HG03064 (cell line): ENCODE measurements around the gene DOCK4.

Experiments
- ATAC-seq: cut with Tn5 transposase; IDR thresholded peaks from one replicate; pipeline ENCODE4 v1.9.1; 2021; ENCODE audit warnings: low read depth; ENCODE audit not compliant: unreplicated experiment

Gene DOCK4

GRCh38 chr7:111802194-111802772, 403.9 kb downstream of the DOCK4 start:
- no peak for ATAC-seq

- ATAC-seq: no peak
Measured at GRCh38 chr7:111801277-111801676, 404.9 kb downstream of the DOCK4 start.

DNA sequence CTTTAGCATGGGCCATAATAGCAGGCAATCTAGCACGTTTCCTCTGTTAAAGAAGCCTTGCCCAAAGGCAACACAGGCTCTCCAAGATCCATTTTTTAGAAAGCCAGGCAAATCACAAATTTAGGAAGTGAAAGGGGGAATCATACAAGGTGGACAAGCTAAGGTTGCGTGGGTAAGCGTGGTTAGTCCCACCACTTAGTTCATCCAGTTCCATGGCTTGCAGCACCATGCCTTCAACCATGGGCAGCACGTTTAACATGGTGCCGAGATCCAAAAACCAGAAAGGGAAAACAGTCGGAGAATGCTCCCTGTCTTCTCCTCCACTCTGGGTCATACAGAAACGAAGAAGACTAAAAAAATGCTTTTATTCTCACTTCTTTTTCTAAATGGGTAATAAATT, 409.5 kb downstream of the DOCK4 start:
- no peak for ATAC-seq

GRCh38 chr7:111789870-111790269, 416.3 kb downstream of the DOCK4 start:
- no peak for ATAC-seq

DNA sequence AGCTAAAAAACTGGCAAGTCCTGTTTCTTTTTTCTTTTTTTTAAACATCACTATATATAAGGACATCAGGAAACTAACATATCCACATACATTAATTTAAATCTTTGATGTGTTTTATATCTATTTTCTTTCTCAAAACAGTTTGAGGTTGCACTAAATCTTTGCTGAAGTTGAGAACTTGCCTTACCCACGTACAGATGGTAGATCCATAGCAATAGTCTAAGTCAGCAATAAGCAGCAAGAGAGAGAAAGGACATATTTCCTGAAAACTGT, 417.2 kb downstream of the DOCK4 start:
- ATAC-seq: no peak

DNA sequence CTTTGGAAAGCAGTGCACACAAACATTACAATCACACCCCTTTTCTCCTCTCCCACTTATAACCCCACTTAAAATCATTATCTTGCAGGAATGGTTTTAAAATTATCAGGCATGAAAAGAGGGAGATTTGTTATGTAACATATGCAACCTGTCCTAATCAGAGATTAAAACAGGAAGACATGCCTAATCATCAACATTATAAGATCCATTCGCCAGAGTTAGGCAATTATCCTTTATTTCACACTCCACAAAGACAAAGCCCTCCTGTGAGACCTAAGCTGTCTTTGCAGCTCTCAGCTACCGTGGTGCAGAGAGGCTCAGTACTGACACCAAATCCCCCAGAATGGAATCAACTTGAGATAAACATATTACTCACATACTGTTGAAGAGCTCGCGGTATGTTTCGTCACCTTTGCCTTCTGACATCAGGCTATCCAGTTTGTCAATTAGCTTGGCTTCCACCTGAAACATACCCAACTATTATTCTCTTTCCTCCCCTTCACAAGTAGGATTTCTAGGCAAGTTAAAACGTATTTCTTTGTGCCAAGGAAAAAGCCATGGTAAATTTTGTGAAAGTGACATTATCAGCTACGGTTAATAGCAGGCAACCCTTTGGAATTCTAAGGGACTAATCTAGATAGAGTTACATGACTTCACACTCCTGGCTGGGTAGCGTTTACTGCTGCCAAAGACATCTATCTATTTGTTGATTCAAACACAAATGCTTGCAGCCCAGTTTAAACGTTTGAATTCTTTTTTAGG, 417.7 kb downstream of the DOCK4 start:
- ATAC-seq: no peak

GRCh38 chr7:111787741-111788140, 418.5 kb downstream of the DOCK4 start:
- ATAC-seq: no peak

DNA sequence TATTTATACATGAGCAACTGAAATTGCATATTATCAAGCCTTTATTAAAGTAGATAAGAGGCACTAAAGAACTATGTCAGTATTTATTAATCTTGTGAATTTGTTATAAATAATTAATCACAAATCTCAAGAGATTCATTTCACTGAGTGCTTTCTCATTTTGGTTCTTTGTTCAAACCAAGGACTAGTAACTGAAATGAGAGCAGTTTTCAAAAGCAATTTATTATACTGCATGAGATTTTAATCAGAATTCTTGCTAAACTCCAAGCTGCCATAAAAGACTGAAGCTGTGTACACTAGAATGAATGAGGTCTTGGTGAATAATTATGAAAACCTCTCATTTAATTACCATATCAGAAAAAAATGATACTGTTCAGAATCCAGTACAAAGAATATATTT, 419.1 kb downstream of the DOCK4 start:
- ATAC-seq: no peak

DNA sequence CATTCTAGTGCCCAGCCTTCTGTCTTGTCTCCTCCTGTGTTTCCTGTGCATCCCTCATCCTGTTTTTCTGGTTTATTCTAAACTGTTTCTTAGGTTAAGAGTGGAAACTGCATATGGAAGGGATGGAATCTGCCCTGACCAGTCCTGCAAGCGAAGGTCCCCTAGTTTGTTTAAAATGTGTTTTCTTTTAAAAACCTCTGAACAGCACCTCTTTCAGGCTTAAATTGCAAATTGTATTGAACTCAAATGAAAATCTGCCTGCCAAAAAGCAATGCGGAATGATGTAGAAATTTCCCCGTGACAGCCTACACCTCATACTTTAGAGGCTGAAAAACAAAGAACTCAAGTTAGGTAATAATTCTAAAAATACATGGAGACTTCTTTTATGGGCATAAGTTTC, 421.1 kb downstream of the DOCK4 start:
- ATAC-seq: no peak

DNA sequence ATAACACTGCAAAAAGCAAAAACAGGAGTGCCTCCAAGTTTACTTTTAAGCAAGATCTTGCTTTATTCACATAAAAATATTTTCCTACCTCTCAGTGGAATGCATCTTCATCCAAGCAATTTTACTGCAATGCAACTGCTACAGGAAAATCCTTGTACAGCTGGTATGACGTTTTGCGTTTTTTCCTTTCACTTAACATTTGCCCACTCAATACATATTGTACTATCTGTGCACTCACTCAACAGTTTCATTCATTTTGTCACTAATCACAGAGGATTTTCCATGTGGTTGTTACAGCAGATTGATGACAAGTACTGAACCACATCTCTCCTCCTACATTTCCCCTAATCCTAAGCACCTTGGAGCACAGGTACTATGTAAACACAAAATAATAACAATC, 421.9 kb downstream of the DOCK4 start:
- no peak for ATAC-seq

DNA sequence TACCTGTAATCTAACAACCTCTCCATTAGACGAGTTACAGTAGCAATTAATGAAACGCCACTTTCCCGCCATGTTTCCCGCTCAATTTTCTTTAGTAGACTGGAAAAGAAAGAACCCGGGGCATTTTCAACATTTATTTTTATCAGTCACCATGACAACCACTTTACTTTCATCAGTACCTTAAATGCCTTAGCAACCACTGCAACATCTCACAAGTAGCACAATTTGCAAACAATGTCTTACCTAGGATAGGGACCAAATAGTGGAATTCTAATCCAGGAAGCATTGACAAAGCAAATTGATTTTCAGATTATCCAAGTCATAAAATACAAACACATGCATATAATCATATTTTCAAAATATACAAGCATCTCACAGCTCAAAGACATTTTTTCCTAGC, 422.3 kb downstream of the DOCK4 start:
- no peak for ATAC-seq

DNA sequence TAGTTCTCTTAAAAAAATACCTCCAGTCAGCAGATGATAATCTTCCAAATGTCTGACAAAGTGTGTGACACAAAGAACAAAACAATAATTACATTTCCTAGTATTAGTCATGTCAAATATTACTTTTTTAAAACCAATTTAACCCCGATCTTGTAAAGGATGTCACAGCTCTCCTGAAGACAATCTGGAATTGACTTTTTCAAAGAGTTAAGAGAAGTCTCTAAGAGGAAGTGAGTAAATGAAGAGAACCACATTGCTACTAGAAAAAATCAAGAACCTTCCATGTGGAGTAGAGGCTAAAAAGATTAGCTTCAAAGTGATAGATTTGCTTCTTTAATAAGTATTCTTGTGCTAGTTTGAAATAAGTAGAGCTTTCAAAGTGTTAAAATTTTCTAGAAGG, 425.7 kb downstream of the DOCK4 start:
- no peak for ATAC-seq

GRCh38 chr7:111775206-111775605, 431.0 kb downstream of the DOCK4 start:
- ATAC-seq: no peak

- no peak for ATAC-seq
Measured at GRCh38 chr7:111772716-111773115, 433.5 kb downstream of the DOCK4 start.

- ATAC-seq: no peak
Measured at GRCh38 chr7:111771638-111772037, 434.6 kb downstream of the DOCK4 start.

DNA sequence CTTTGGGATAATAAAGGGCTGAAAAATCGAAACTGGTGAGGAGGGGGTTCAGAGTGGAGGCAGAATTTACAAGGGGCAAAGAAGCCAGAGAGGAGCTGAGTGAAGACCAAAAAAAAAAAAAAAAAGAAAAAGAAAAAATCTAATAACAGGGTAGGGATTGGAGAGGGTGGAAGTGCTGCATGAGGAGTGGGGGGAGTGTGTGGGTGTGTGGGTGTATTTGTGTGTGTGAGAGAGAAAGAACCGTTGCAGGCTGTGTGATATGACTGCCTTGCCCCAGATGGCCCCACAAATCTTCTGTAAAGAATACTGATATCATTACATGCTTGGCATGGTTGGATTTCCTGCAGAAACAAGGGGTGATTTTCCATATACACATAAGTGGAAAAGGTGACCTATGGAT, 436.1 kb downstream of the DOCK4 start:
- ATAC-seq: no peak

GRCh38 chr7:111765751-111766643, 440.2 kb downstream of the DOCK4 start:
- ATAC-seq: no peak

DNA sequence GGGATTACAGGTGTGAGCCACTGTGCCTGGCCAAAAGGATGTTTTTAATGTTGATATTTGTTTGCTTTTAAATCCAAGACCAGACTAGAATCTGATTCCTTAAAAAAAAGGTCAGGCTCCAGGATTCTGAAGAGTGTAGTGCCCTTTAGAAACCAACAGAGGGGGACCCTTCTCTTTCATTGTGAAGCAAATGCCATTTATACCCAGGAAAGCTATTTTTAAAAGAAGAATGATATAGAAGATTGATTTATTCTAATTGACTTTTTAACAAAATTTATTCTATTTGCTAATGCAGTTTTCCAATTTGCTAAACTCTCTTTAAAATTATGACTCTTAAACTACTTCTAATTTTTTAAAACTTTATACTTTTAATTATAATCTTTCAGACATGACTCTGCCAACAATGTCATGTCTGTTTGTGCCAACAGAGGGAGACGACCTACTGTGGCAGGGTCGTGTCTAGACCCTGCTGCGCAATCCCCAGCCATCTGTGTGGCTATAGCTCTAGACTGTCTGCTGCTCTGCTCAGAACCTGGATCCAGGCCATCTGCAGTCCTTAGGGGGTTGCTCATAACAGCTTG, 442.9 kb downstream of the DOCK4 start:
- no peak for ATAC-seq

DNA sequence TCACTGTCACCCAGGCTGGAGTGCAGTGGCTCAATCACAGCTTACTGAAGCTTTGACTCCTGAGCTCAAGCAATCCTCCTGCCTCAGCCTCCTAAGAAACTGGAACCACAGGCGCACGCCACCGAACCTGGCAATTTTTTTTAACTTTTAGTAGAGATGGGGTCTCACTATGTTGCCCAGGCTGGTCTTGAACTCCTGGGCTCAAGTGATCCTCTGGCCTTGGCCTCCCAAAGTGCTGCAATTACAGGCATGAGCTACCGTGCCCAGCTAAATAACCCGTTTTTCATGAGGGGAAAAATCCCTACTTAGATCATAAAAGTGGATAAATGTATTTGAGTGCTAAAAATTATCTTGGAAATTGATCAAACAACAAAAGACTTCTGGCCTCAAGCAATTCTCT, 443.4 kb downstream of the DOCK4 start:
- no peak for ATAC-seq

- ATAC-seq: no peak
Measured at GRCh38 chr7:111762211-111762610, 444.0 kb downstream of the DOCK4 start.

GRCh38 chr7:111760043-111760442, 446.2 kb downstream of the DOCK4 start:
- ATAC-seq: no peak
